ENCODE data around the gene MMP12.
A peak's percentile ranks its signal among the peaks of the same experiment; 100 is the strongest.
"Not testable (repeated sequence)": the region's sequence is repeated elsewhere in the genome, so short reads cannot be mapped to it uniquely, and the experiment has no call there.

MMP12 gene

DNA sequence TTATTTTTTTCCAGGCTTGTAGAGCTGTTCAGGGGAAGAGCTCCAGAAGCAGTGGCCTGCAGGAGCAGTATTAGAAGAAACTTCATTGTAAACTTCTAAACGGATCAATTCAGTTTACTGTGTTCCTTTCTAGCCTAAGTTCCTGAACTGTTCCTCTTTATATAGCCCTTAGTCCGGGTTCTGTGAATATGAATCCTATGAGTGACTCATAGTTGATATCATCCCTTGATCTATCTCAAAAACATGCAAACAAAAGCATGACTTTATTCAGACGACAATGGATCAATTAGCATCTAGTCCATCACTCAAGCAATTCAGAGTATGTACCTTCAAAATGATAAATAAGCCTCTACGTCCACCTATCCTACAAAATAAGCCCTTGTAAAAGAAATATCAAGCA lies at the start of gene MMP12:
Gene MMP12, minus strand, starts transcription at position 131 of the 400 bp plus-strand sequence. Its CDS starts 45 bp downstream, at position 86.
- no peak for DNase-seq

DNA sequence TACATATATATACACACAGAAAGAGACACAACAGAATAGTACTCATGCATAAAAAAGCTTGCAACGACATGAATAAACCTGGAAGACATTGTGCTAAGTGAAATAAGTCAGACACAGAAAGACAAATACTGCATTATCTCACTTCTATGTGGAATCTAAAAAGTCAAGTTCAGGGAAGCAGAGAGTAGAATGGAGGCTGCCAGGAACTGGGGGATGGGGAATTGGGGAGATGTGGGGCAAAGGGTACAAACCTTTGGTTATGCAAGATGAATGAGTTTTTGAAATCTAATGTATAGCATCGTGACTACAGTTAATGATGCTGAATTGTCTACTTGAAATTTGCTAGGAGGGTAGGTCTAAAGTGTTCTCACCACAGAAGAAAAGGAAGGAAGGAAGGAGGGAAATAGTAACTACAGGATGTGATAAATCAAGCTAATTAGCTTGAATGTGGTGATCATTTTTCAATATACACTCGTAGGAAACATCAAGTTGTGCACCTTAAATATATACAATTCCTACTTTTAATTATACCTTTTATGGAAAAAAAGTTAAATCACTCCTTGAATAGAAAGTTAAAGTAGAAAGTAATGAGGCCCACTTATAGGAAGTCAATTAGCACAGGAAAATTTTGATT lies 46.9 kb upstream of the MMP12 start:
- DNase-seq: no peak

- DNase-seq: peak; percentile 99
Observed at GRCh38 chr11:102920118-102920684, 45.4 kb upstream of the MMP12 start.

- no peak for DNase-seq
Observed at GRCh38 chr11:102915044-102915375, 40.2 kb upstream of the MMP12 start.

GRCh38 chr11:102914238-102915043 lies 39.7 kb upstream of the MMP12 start:
- DNase-seq: peak; percentile 8

- no peak for DNase-seq
Observed at GRCh38 chr11:102912482-102912830, 37.7 kb upstream of the MMP12 start.

DNA sequence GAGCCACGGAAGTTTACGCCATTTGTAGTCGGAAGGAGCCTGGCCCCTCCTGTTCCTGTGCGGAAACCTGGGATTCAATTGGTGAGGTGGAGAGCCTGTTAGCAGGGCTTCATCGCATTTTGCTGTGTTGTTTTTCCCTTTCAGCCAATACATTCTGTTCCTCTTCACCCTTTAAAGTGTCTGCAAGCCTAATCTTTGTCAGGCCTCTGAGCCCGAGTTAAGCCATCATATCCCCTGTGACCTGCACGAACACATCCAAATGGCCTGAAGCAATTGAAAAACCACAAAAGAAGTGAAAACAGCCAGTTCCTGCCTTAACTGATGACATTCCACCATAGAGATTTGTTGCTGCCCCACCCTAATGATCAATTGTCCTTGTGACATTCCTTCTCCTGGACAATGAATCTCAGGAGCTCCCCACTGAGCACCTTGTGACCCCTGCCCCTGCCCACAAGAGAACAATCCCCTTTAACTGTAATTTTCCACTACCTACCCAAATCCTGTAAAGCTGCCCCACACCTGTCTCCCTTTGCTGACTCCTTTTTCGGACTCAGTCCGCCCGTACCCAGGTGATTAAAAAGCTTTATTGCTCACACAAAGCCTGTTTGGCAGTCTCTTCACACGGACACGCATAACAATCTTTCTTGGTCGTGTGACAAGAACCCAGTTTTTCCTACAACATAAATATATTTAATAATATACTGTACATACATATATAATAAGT lies 37.1 kb upstream of the MMP12 start:
- peak; percentile 22 for DNase-seq

- DNase-seq: not testable (repeated sequence)
Observed at GRCh38 chr11:102905848-102906247, 31.1 kb upstream of the MMP12 start.

GRCh38 chr11:102903895-102904294 lies 29.1 kb upstream of the MMP12 start:
- DNase-seq: not testable (repeated sequence)

- no peak for DNase-seq
Observed at GRCh38 chr11:102900346-102900745, 25.6 kb upstream of the MMP12 start.

GRCh38 chr11:102891736-102892135 lies 17.0 kb upstream of the MMP12 start:
- no peak for DNase-seq

- no peak for DNase-seq
Observed at GRCh38 chr11:102886999-102887398, 12.2 kb upstream of the MMP12 start.

- DNase-seq: no peak
Observed at GRCh38 chr11:102883141-102883540, 8.4 kb upstream of the MMP12 start.

DNA sequence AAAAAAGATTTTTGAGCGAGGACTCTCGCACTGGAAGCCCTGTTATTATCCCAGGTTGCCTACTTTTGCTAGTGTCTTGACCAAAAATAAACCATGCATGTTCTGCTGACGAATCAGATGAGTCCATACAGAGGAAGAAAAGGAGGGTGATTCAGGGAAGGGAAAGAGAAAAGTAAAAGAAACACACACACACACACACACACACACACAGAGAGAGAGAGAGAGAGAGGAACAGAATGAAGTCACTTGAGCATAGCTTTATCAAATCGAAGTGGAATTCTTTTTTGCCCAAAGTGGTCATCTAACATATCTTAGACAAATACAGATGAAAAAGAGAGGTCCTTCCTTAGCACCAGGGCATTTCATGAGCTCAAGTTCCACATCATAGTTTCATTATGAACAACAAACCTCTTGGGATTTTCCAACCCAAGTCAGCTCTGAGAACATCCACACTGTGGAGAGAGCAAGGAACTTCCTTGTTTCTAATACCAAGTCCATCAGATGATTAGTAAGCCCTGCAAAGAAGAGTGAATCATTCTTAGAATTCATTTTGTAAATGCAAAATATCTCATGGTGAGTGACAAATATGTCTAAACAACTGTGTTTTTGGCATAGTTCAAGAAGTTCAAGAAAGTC lies 7.7 kb upstream of the MMP12 start:
- peak; percentile 90 for DNase-seq

DNA sequence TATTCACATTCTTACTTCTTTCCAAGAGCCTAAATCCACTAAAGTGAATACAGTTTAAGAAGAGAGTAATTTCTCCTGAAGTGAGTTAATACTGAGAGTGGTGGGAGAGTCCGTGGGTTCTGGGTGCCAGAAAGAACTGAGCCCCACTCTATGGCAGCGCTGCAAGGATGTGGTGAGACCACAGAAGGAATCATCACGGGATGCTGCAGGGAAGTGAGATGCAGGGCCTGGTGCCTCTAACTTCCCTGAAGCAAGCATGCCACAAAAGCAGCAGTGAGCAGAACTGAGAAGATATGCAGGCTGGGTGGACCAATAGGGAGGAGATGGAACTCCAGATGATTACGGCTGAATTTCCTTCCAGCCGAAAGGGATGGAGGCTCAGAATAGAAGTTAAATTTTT lies 5.0 kb upstream of the MMP12 start:
- peak; percentile 49 for DNase-seq

GRCh38 chr11:102878595-102878994 lies 3.8 kb upstream of the MMP12 start:
- DNase-seq: no peak

GRCh38 chr11:102869354-102869964 lies 5.3 kb downstream of the MMP12 start:
- not testable (repeated sequence) for DNase-seq

DNA sequence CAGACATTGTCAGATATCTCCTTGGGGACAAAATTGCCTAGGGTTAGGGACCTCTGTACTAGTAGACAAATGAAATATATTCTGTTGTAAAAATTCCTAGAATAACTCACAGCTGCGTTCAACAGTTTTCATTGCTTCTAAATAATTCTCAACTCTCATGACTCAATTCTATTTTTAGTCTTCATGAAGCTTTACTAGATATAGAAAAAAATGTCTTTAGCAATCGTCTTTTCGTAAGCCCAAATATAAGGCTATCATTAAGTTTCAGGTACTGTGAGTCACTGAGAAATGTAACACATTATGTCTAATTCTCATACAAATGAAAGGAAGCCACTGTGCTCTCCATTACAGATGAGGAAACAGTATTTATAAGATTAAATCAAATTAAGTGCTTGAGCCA lies 6.4 kb downstream of the MMP12 start:
- no peak for DNase-seq

GRCh38 chr11:102864724-102865123 lies 10.1 kb downstream of the MMP12 start:
- no peak for DNase-seq

- no peak for DNase-seq
Observed at GRCh38 chr11:102853956-102854355, 20.8 kb downstream of the MMP12 start.

GRCh38 chr11:102853055-102853454 lies 21.7 kb downstream of the MMP12 start:
- DNase-seq: no peak

DNA sequence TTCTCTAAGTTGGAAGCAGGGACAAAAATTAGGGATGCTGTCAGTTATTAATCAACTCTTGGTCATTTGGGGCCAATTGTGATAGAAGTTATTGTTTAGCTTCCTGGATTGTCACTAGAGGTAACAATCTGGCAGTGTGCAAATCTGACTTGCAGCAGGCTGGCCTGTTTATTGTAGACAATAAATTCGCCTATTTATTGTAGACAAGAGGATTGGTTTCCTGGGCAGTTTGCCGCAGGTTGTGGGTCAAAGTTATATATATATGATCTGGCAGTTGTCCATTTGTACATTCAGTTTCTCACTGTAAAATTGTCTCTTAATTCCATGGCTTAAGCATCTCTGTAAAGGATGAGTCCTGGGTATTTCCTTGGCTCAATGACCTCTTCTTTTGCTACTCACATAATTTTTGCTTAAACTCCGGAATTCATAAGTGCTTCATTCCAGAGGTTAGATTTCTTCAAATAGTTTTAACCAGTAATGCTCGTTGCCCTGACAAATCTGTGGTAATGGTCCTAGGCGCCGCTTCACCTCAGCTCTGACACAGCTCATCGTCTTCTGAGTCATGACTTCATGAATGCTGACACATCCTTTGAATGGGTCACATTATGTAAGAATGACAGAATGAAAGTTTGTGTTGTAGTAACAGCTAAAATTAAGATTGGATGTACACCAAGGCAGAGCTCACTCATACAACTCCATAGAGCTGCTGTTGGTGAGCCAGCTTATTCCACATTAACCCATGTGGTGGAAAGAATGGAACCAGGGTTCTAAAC lies 23.6 kb downstream of the MMP12 start:
- DNase-seq: no peak
